Endothelial cell of hepatic sinusoid (primary cell): Measurements from ENCODE around the gene SPRR5.

Experiments used
- in situ Hi-C: cut with HindIII; loops from 2 replicates; pipeline ENCODE4 v1.10.0; 2017; ENCODE audit warnings: low sequenced_read_pairs

Gene SPRR5

DNA sequence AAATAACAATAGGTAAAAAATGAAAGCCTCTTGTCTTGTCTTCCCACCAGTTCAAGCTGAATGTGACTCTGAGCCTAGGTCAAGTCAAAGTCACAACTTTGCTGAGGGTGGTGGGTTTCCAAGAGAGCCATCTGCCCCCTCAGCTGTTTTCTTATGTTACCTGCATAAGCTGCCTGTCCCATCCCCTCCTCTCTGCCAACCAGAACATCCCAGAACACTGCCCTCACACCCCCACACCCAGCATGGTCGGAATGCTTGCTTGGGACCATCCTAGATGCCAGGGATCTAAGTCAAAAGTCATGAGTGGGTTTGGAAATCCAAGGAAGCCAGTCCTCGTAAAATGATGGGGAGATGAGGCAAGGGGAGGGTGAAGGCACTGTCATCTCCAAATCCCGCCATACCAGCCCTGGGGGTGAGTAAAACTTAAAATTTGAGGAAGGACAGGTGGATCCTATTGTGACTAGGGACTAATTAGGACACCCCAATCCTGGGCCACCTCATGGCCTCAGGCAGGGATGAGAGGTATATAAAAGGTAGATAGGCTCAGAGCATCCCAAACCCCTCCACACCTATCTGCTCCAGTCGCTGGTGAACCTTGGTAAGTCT, at the start of gene SPRR5:
SPRR5 (plus strand) TSS at position 556 of the 606 bp plus-strand sequence. CDS start 1,349 bp downstream, outside the sequence.
- in situ Hi-C loops = no loop called here

GRCh38 chr1:152899027-152899426, 48.0 kb upstream of the SPRR5 start:
- in situ Hi-C loops = no loop called here

- in situ Hi-C loops = no loop called here
Measured at GRCh38 chr1:152899883-152900282, 47.1 kb upstream of the SPRR5 start.

GRCh38 chr1:152901631-152902030, 45.4 kb upstream of the SPRR5 start:
- in situ Hi-C loops = no loop called here

DNA sequence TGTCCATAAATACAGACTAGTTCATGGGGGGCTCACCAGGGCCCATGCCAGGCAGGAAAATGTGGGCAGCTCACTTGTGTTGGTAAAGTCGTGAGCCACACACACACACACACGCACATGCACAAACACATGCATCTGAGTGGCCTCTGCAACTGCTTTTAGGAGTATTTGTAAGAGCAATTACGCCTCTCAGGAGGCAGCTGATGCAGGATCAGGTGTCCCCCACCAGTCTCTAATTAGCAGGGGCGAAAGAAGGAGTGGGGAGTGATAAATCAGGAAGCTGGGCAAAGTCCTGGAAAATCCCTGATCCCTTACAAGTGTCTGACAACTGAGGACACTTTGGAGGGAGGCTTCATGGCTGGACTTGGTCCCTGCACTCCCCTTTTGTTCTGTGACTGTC, 44.4 kb upstream of the SPRR5 start:
- in situ Hi-C loops = no loop called here

DNA sequence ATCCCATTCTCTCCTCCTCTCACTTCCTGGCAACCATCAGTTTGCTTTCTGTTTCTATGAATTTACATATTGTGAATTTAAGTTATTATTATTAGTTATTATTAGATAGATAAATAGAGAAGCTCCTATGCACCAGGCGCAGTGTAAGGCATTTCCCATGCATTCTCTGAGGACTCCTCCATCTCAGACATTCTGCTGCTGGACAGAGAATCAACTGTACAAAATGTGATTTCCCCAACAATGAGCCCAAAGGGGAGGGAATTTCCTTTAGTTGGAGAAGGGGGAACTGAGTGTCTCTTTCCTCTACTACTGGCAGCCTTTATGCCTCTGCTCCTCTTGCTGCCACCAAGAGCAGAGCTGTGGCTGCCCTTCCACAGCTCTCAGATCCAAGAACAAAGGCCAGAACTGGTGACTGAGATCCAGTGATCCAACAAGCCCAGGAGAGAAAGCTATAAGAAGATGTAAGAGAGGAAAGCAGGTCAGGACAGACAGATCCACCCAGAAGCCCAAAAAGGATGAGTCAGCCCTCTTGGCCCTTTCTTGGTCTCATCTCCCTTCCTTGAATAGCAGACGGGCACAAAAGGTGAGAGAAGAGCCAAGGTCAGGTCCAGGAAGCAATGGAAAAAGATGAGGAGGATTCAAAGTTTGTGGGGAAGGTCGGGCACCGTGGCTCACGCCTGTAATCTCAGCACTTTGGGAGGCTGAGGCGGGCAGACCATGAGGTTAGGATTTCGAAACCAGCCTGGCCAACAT, 42.1 kb upstream of the SPRR5 start:
- in situ Hi-C loops = no loop called here

DNA sequence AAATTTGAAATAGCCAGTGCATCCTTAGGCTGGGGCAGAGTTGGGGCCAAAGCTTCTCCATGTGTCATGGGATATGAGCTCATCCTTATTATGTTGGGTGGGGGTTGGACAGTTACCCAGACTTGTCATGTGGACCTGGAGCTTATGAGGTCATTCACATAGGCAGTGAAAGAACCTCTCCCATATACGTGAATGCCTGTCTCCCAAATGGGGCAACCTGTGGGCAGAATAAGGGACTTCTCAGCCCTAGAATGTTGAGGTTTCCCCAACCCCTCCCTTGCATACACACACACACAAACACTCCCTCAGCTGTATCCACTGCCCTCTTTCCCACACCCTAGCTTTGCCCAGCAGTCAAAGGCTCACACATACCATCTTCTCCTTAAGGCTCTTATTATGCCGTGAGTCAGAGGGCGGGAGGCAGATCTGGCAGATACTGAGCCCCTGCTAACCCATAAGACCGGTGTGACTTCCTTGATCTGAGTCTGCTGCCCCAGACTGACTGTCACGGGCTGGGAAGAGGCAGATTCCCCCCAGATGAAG, 40.9 kb upstream of the SPRR5 start:
- in situ Hi-C loops = no loop called here

DNA sequence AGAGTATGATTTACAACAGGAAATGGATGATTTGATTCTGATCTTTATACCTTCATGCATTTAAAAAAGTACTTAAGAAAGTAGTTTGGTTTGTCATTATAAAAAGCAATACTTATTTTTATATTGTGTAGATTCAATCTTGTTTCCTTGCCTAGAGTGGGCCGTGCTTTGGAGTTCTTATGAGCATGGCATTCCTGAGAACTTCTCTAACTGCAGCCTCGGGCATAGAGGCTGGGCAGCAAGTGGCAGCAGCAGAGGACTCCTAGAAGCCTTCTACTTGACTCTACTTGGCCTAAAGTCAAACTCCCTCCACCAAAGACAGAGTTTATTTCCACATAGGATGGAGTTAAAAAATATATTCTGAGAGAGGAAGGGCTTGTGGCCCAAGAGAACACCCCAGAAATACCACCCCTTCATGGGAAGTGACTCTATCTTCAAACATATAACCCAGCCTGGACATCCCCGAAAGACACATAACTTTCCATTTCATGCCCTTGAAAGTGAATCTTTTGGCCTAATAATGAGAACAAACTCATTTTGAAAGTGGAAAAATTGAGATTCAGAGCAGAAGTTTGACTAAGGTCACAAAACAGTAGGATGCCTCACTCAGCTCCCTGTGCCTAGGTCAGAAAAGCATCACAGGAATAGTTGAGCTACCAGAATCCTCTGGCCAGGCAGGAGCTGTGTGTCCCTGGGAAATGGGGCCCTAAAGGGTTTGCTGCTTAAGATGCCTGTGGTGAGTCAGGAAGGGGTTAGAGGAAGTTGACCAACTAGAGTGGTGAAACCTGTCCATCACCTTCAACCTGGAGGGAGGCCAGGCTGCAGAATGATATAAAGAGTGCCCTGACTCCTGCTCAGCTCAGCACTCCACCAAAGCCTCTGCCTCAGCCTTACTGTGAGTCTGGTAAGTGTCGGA, 39.1 kb upstream of the SPRR5 start, which contains the start of gene IVL:
IVL (plus strand) TSS at position 861 of the 916 bp plus-strand sequence. CDS start 1,252 bp downstream, outside the sequence.
- in situ Hi-C loops = no loop called here

DNA sequence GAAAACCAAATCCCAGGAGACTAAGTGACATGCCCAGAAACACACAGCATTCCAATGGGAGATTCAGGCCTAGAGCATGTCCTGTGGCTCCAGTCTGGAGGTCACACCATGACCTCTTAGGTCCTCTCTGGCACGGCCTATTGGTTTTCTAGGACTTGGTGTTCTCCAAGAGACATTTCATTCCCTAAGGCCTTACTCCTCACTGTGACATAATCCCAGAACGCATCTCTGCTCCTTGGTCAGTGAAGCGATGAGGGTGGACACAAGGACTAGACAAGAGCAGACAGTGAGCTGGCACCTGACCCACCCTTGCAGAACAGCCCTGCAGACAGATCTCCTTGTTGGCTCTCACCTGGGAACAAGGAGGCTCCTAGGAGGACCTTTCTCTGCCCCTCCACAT, 37.8 kb upstream of the SPRR5 start:
- in situ Hi-C loops = no loop called here

DNA sequence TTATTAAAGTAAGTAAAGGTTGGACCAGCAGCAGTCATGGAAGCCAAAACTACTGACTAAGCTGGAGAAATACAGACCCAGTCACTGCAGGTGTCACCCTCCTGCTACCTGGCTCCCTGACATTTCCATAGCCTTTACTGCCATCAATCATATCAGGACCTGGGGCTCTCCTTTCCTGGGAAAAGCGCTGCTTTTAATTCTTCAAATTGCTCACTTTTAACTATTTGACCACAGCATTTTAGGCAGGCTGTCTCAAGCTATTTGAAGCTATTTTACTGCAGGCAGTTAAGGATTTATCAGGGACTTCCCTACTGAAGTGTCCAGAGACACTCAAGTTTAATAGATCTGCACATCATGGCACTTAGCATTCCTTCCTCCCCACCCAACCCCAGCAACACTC, 34.5 kb upstream of the SPRR5 start:
- in situ Hi-C loops = no loop called here

- in situ Hi-C loops = no loop called here
Measured at GRCh38 chr1:152912900-152913299, 34.1 kb upstream of the SPRR5 start.

DNA sequence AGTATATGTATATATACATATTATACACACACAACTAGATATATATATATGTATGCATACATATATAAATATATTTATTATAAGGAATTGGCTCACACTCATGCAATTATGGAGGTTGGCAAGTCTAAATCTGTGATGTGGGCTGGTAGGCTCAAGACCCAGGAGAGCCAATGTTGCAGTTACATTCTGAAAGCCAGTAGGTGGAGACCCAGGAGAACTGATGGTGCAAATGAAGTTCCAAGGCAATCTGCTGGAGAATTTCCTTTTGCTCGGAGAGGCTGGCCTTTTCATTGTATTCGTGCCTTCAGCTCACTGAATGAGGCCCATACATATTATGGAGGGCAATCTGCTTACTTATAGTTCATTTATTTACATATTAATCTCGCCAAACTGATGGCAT, 29.2 kb upstream of the SPRR5 start:
- in situ Hi-C loops = no loop called here

DNA sequence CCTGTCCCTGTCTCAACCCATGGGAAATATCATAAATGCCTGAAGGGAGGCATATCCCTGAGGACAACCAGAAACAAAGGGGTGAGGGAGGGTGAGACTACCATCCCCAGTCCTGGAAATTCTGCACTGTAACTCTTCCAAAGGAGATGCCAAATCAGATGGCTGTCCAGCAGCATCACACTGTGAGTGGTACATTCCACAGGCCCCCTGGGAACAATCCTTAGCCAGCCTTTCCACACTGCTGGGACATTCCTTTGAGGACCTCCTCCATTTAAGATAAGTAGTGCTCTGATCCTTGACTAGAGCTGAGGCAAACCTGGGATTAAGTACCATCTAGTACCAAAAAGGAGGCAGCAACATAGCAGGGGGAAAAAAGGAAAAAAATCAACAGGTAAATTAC, 27.9 kb upstream of the SPRR5 start:
- in situ Hi-C loops = no loop called here

- in situ Hi-C loops = no loop called here
Measured at GRCh38 chr1:152924191-152924590, 22.8 kb upstream of the SPRR5 start.

GRCh38 chr1:152926091-152926490, 20.9 kb upstream of the SPRR5 start:
- in situ Hi-C loops = no loop called here

- in situ Hi-C loops = no loop called here
Measured at GRCh38 chr1:152928671-152929070, 18.3 kb upstream of the SPRR5 start.

DNA sequence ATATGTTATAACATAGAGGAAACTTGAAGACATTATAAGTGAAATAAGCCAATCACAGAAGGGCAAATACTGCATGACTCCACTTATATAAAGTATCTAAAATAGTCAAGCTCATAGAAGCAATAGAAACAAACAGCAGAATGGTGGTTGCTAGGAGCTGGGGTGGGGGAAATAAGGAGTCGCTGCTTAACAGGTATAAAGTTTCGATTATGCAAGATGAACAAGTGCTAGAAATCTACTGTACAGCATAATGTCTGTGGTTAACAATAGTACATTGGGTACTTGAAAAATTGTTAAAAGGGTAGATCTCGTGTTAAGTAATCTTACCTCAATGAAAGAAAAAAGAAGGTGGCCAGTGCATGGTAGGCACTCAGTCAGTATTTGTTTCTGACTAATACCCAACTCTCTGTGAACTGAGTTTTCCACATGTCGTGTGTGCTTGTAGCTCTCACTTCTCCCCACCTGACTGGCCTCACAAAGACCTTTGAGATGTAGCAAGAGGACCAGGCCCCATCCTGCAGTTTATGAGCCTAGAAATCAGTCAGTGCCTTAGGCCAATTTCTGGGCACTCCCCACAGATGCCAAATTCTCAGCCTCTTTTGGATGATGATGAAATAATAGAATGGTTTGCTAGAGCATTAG, 14.7 kb upstream of the SPRR5 start:
- in situ Hi-C loops = loop anchor here (5.0 kb wide), 1 partner anchor 35 kb away; no protein-coding TSS in a partner anchor

DNA sequence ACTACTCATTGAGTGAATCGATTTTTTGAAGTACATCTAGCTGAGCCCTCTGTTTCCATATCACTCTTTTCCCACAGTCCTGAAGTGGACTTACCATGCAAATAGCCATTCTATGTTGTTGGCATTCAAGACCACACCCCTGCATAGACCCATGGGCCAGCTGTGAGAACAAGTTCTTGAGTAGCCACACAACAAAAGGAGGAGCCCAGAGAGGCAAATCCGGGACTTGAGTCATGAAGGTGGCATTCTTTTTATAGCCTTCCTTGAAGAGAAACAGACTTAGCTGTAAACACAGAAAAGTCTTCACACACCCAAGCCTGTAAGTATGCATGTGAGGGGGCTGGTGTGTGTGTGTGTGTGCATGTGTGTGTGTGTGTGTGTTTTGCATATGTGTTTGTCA, 13.8 kb upstream of the SPRR5 start:
- in situ Hi-C loops = loop anchor here (5.0 kb wide), 1 partner anchor 34 kb away; no protein-coding TSS in a partner anchor

DNA sequence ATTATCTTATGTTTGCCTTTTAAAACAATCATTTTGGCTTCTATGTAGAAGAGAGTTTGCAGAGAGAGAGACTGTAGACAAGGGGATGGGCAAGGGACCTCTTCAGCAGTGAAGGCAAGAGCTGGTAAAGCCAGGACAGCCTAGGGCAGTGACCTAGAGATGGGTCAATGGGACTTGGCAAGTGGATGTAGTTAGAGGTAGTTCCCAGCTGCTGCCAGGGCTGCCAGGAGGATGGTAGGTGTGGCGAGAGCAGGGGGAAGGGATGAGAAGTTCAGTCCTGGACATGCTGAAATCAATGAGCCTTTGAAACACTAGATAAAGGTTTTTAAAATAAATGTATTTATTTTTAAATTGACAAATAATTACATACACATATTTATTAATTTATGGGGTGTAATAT, 6.4 kb upstream of the SPRR5 start:
- in situ Hi-C loops = no loop called here

DNA sequence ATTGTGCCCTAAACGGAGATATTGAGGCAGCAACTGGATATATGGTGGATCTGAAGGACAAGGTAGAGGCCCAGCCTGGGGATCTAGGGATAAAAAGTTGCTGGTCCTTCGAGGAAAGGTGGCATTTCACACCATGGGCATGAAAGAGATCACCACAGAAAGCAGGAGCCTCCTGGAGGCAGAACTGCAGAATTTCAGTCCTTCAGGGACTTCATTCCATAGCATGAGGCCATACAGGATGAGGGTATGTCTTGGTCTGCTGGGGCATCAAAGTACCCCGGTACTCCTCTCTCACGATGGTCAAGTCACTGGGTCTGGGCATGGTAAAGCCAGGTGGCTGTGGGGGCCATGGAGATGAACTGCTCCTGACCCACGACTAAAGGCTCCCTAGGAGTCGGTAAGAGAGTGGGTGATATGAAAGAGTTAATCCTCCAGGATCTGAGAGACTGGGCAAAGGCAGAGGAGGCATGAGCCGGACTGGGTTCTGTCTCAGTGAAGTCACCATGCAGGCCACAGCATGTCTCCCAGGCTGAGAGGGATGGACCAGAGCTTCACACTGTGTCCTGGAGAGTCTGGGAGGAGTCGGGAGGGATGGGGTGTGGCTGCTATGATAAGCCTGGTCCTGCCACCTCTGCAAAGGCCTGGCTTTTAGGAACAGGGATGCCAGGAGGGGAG, 5.8 kb upstream of the SPRR5 start:
- in situ Hi-C loops = no loop called here
